Stimulated activated CD8-positive, alpha-beta memory T cell treated with anti-CD3 and anti-CD28 coated beads, Interleukin-12 subunit alpha, Interleukin-12 subunit beta, amount 100 ng/mL, for 4 hours (primary cell): Measurements from ENCODE around the gene GBA3.

Experiments used
- DNase-seq: peaks from one replicate; pipeline ENCODE4 v3.0.0-alpha.2; 2020; ENCODE audit warnings: low read depth

The GBA3 gene

DNA sequence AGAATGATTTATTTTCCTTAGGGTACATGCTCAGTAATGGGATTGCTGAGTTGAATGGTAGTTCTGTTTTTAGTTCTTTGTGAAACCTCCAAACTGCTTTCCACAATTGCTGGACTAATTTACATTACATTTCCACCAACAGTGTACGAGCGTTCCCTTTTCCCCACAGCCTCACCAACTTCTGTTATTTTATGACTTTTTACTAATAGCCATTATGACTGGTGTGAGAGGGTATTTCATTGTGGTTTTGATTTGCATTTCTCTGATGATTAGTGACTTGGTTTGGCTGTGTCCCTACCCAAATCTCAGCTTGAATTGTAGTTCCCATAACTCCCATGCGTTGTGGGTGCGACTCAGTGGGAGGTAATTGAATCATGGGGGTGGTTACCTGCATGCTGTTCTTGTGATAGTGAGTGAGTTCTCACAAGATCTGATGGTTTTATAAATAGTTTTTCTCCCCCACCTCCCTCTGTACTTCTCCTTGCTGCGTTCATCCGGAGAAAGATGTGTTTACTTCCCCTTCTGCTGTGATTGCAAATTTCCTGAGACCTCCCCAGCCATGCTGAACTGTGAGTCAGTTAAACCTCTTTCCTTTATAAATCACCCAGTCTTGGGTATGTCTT lies 95.1 kb downstream of the GBA3 start:
- DNase-seq: no peak

- DNase-seq: no peak
Observed at GRCh38 chr4:22790631-22791030, 97.9 kb downstream of the GBA3 start.

- DNase-seq: no peak
Observed at GRCh38 chr4:22794732-22795131, 102.0 kb downstream of the GBA3 start.

GRCh38 chr4:22801391-22801790 lies 108.7 kb downstream of the GBA3 start:
- DNase-seq: no peak

DNA sequence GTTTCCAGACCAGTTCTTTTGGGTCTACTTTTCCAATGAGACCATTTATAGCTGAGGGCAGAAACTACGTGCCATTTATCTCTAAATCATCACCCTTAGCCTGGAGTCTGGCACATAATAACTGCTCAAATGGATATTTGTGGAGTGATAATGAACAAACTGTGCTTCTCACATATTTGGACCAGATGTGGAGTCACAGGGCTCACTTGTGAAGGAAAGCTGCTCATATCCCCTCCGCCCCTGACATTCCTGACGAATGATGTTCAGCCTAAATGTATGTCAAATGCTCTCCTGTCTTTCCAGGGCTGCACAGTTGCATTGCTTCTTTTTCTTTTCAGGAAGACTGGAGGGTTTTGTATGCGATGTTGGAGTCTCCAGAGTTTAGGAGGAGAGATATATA lies 110.1 kb downstream of the GBA3 start:
- no peak for DNase-seq

DNA sequence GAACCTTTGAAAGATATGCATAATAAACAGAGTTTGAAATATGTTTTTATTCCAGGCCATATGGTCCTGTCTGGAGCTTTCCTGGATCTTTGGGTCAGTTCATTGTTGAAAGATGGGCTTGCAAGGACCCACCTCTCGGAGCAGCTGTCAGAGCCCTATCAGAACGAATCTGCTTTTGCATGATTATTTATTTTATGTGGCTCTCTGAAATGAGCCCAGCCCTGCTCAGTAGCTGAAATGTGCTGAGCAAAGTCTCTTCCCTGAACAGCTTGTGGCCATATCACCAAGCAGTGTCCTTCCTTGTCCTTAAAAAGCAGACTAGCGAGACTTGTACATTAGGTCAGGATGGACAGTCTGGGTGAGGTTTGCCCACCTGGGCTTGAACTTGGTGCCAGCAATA lies 110.8 kb downstream of the GBA3 start:
- DNase-seq: no peak

- DNase-seq: no peak
Observed at GRCh38 chr4:22814906-22815305, 122.2 kb downstream of the GBA3 start.

- no peak for DNase-seq
Observed at GRCh38 chr4:22824091-22824490, 131.4 kb downstream of the GBA3 start.

- DNase-seq: no peak
Observed at GRCh38 chr4:22842360-22843018, 149.8 kb downstream of the GBA3 start.

DNA sequence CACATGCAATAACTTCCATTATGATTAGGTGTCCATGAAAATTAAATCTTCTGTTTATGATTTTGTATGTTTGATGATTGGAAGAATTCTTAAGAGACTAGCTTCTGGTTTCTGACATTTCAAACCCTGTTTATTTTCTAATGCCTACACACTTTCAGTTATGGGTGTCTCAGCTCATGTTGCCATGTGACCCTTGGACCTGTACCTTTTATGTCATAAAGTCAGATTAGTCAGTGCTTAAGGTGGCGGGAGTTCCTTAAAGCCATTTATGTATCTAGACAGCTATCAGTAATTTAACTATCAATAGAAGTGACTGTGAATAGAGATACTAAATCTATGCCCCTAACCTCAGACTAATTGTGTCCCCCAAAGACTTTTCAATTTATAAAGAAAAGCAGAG lies 155.6 kb downstream of the GBA3 start:
- no peak for DNase-seq

DNA sequence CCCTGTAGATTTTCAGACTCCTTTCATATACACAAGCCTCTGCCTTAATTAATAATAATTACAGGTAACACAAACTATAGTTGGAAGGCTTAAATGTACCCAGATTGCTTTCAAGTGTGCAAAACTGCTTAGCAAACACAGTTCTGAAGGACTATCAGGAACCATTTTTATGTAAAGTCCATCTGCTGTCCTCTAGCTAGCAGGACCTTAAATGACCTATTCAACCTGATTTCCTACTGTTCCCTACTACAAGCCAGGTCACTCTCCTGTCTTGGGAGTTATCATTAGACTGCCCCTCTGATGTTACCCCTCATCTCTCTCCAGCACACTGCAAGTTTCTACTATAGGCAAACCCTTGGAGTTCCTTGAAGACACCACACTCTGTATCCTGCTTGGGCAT lies 157.3 kb downstream of the GBA3 start:
- DNase-seq: no peak

DNA sequence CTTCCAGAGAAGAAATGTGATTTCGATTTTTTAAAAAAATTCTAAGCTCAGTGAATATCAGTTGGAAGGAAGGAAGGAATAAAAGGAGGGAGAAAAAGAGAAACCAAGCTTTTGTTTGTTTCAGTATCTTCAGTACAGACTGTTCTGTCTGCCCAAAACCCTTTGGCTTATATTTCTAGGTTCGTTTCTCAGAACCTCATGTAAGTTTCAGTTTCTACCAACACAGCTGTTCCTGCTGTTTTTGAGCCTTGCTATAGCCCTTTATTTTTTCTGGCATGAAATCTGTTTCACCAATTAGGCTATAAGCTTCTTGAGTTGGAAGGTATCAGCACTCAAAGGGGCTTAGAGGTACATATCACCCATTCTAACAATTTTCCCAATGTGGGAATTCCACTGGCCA lies 157.9 kb downstream of the GBA3 start:
- no peak for DNase-seq

GRCh38 chr4:22857411-22857810 lies 164.7 kb downstream of the GBA3 start:
- no peak for DNase-seq

GRCh38 chr4:22859318-22859717 lies 166.6 kb downstream of the GBA3 start:
- DNase-seq: no peak
